ENCODE measurements around the gene LTB4R2.

Gene LTB4R2

GRCh38 chr14:24312736-24313507, 3.0 kb downstream of the LTB4R2 start:
- in situ Hi-C loops (cut with MboI; ENCODE audit: low sequenced_read_pairs, unreplicated experiment): no loop called here
- no peak for DNase-seq (ENCODE audit: low spot score)
- no peak for TF ChIP-seq CTCF (IDR thresholded peaks at IDR 0.05; ENCODE audit: borderline replicate concordance, control extremely low read depth, extremely low read depth, insufficient read depth, missing control alignments)

- in situ Hi-C loops (cut with MboI; ENCODE audit: low sequenced_read_pairs, unreplicated experiment): no loop called here
- no peak for DNase-seq (ENCODE audit: low spot score)
- TF ChIP-seq CTCF (IDR thresholded peaks at IDR 0.05; ENCODE audit: borderline replicate concordance, control extremely low read depth, extremely low read depth, insufficient read depth, missing control alignments): no peak
Measured at GRCh38 chr14:24313913-24314312, 4.0 kb downstream of the LTB4R2 start.

GRCh38 chr14:24314377-24315193, 4.6 kb downstream of the LTB4R2 start:
- in situ Hi-C loops (cut with MboI; ENCODE audit: low sequenced_read_pairs, unreplicated experiment): no loop called here
- DNase-seq (ENCODE audit: low spot score): no peak
- no peak for TF ChIP-seq CTCF (IDR thresholded peaks at IDR 0.05; ENCODE audit: borderline replicate concordance, control extremely low read depth, extremely low read depth, insufficient read depth, missing control alignments)

- no peak for TF ChIP-seq CTCF (IDR thresholded peaks at IDR 0.05; ENCODE audit: borderline replicate concordance, control extremely low read depth, extremely low read depth, insufficient read depth, missing control alignments)
- DNase-seq (ENCODE audit: low spot score): no peak
- in situ Hi-C loops (cut with MboI; ENCODE audit: low sequenced_read_pairs, unreplicated experiment): no loop called here
Measured at GRCh38 chr14:24315243-24315806, 5.4 kb downstream of the LTB4R2 start.

- in situ Hi-C loops (cut with MboI; ENCODE audit: low sequenced_read_pairs, unreplicated experiment): no loop called here
- no peak for TF ChIP-seq CTCF (IDR thresholded peaks at IDR 0.05; ENCODE audit: borderline replicate concordance, control extremely low read depth, extremely low read depth, insufficient read depth, missing control alignments)
- DNase-seq (ENCODE audit: low spot score): no peak
Measured at GRCh38 chr14:24315807-24316596, 6.1 kb downstream of the LTB4R2 start.

- in situ Hi-C loops (cut with MboI; ENCODE audit: low sequenced_read_pairs, unreplicated experiment): no loop called here
- DNase-seq (ENCODE audit: low spot score): no peak
- TF ChIP-seq CTCF (IDR thresholded peaks at IDR 0.05; ENCODE audit: borderline replicate concordance, control extremely low read depth, extremely low read depth, insufficient read depth, missing control alignments): no peak
Measured at GRCh38 chr14:24316597-24316950, 6.6 kb downstream of the LTB4R2 start.

Data from GM13976 (cell line).